ENCODE measurements around the gene ARHGEF10L.
"Not testable (repeated sequence)": the region's sequence is repeated elsewhere in the genome, so short reads cannot be mapped to it uniquely, and the experiment has no call there.

ARHGEF10L gene

DNA sequence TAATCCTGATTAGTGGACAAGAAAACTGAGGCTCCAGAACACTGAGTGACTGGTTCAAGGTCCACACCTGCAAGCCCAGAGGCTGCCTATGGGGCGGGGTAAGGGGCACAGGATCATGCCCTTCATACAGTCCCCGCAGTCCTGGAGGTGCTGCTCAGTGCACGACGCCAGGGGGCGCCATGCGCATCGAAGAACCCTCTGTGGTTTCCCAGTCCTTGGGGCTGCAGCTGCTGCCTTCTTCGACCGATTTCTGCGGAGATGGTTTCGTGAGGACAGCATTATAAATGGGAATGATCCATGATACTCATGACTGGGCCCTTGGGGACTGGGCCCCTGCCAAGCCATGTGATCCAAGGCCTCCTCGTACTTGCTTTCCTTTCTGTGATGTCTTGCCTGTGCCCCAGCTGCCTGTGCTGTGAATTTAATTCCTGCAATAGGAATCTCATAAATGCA lies 37.1 kb upstream of the ARHGEF10L start:
- no peaks in the 10 kb centered on the region; the same call in 1 of the 2 replicates for H3K4me1 ChIP-seq
- peak; percentile 80 for DNase-seq
- no peak overlapping the region for H3K4me3 ChIP-seq (ENCODE audit: low read depth, low read length)
- H3K9me3 ChIP-seq: no peaks in the 10 kb centered on the region
- no peaks in the 10 kb centered on the region for H3K36me3 ChIP-seq
- no peaks in the 10 kb centered on the region for H3K27me3 ChIP-seq
- TF ChIP-seq, protein P1, sequence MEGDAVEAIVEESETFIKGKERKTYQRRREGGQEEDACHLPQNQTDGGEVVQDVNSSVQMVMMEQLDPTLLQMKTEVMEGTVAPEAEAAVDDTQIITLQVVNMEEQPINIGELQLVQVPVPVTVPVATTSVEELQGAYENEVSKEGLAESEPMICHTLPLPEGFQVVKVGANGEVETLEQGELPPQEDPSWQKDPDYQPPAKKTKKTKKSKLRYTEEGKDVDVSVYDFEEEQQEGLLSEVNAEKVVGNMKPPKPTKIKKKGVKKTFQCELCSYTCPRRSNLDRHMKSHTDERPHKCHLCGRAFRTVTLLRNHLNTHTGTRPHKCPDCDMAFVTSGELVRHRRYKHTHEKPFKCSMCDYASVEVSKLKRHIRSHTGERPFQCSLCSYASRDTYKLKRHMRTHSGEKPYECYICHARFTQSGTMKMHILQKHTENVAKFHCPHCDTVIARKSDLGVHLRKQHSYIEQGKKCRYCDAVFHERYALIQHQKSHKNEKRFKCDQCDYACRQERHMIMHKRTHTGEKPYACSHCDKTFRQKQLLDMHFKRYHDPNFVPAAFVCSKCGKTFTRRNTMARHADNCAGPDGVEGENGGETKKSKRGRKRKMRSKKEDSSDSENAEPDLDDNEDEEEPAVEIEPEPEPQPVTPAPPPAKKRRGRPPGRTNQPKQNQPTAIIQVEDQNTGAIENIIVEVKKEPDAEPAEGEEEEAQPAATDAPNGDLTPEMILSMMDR (IDR thresholded peaks at IDR 0.05; ENCODE audit: low read depth, low read length): peak; percentile 77

DNA sequence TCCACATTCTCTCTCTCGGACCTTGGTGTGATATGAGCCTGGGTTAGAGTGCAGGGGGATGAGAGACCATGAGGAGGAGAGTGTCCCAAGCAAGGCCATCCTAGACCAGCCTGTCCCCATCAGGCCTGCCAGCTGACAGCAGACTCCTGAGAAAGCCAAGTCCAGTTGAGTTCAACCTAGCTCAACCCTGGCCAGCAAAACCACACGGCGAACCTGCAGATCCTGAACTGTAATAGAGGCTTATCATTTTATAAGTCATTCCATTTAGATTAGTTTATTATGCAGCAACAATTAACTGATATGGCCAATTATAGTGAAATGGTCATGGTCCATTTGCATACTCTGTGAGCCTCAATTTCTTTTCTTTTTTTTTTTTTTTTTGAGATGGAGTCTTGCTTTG lies 36.4 kb upstream of the ARHGEF10L start:
- DNase-seq: no peak
- no peaks in the 10 kb centered on the region for H3K27me3 ChIP-seq
- TF ChIP-seq, protein P1 (IDR thresholded peaks at IDR 0.05; ENCODE audit: low read depth, low read length): no peak
- no peaks in the 10 kb centered on the region for H3K9me3 ChIP-seq
- H3K4me3 ChIP-seq (ENCODE audit: low read depth, low read length): no peak overlapping the region
- no peaks in the 10 kb centered on the region for H3K36me3 ChIP-seq
- H3K4me1 ChIP-seq: no peaks in the 10 kb centered on the region; the same call in 1 of the 2 replicates

DNA sequence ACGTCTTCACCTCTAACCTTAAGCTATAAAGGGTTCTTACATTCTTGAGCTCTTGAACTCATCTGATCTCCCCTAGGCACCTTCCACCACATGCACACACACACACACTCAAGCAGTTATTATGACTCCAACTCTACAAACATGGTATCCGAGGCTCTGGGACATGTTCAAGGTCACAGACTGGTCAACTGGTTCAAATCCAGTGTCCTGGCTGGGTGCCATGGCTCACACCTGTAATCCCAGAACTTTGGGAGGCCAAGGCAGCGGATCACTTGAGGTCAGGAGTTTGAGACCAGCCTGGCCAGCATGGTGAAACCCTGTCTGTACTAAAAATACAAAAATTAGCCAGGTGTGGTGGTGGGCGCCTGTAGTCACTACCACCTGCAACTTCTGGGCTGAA lies 32.3 kb upstream of the ARHGEF10L start:
- H3K4me3 ChIP-seq (ENCODE audit: low read depth, low read length); H3K36me3 ChIP-seq; H3K27me3 ChIP-seq; H3K4me1 ChIP-seq; H3K9me3 ChIP-seq; DNase-seq: not testable (repeated sequence)

DNA sequence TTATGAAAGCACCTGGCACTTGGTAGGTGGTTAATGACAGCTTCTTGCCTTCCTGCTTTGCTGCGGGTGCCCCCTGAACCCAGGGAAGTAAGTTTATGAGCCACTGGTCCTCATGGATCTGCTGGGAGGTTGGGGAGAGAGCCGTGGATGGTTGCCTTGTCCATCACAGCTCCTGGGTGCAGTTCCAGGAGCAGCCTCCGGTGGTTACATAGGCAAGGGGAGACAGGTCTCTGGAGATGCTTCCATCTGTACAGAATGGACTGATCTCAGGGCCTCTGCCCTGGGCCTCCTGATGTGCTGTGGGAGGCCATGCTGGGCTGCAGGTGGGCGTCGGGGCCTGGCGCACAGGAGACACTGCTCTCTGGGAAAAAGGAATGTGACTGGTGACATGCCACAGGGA lies 31.6 kb upstream of the ARHGEF10L start:
- Histone ChIP-seq H3K9me3 (no peaks in the 10 kb centered on the region), H3K27me3 (no peaks in the 10 kb centered on the region), H3K4me1 (no peaks in the 10 kb centered on the region), H3K36me3 (no peaks in the 10 kb centered on the region), H3K4me3 (ENCODE audit: low read depth, low read length) (no peak overlapping the region)
- no peak for DNase-seq
- TF ChIP-seq, protein P1 (IDR thresholded peaks at IDR 0.05; ENCODE audit: low read depth, low read length): no peak

DNA sequence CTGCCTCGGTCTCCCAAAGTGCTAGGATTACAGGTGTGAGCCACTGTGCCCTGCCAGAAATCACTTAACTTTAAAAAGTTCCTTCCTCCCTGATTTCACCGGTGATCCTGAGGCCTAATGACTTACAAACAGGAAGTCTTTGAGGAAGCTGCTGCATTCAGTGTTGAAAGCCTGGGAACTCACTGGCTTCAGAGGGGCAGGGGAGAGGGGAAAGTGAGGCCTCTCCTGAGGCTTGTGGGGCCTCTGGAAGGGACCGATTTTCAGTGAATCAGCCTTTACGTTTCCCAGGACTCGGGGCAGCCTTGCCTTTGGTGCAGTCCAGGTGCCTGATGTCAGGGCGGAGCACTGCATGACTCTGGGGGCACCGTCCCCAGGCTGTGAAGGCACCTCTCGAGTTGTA lies 30.1 kb upstream of the ARHGEF10L start:
- TF ChIP-seq, protein P1 (IDR thresholded peaks at IDR 0.05; ENCODE audit: low read depth, low read length): no peak
- Histone ChIP-seq H3K4me1 (no peaks in the 10 kb centered on the region), H3K36me3 (no peaks in the 10 kb centered on the region), H3K27me3 (no peaks in the 10 kb centered on the region), H3K9me3 (no peaks in the 10 kb centered on the region), H3K4me3 (ENCODE audit: low read depth, low read length) (no peak overlapping the region)
- DNase-seq: no peak

DNA sequence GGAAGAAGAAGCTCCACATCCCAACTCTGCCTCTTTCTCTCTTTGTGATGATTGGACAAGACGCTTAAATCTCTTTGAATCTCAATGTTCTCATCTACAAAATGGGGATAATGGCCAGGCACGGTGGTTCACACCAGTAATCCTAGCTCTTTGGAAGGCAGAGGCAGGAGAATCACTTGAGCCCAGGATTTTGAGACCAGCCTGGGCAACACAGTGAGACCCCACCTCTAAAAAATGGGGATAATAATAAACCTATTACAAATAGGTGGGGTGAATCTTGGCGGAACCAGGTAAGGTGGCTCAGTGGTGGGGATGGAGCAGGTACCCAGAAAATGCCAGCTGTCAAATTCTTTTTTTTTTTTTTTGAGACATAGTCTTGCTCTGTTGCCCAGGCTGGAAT lies 29.4 kb upstream of the ARHGEF10L start:
- DNase-seq: no peak
- H3K36me3 ChIP-seq: no peaks in the 10 kb centered on the region
- no peaks in the 10 kb centered on the region for H3K4me1 ChIP-seq
- TF ChIP-seq, protein P1 (IDR thresholded peaks at IDR 0.05; ENCODE audit: low read depth, low read length): no peak
- no peak overlapping the region for H3K4me3 ChIP-seq (ENCODE audit: low read depth, low read length)
- H3K27me3 ChIP-seq: no peaks in the 10 kb centered on the region
- H3K9me3 ChIP-seq: no peaks in the 10 kb centered on the region

DNA sequence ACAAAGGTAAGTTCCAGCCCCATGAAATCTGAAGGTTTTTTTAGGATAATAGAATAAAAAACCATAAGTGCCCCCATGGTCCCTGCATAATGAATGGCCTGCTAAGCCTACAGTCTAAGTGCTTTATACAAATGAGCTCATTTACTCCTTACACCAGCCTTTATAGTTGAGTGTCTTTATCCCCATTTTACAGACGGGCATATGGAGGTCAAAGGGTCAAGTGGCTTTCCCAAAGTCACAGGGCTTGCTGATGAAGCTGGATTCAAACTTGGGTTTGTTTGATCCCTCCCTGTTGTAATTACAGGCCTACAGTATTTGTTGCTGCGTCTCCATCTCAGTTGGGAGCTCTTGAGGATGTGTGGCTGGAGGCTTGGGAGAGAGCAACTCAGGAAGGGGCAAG lies 28.3 kb upstream of the ARHGEF10L start:
- Histone ChIP-seq H3K4me1 (no peaks in the 10 kb centered on the region), H3K36me3 (no peaks in the 10 kb centered on the region), H3K27me3 (no peaks in the 10 kb centered on the region), H3K4me3 (ENCODE audit: low read depth, low read length) (no peak overlapping the region), H3K9me3 (no peaks in the 10 kb centered on the region)
- no peak for DNase-seq
- TF ChIP-seq, protein P1 (IDR thresholded peaks at IDR 0.05; ENCODE audit: low read depth, low read length): no peak

All from BE2C (cell line).